HepG2 (cell line): ENCODE data around the gene ACYP2. TPM values are rescaled to one million over a fixed set of nuclear protein-coding genes. Genes with fewer than 3 reads are reported as not detected.

Source experiments
- ATAC-seq: fragments of 200-7000 bp; cut with Tn5 transposase; 3 replicates; pipeline ENCODE4 v1.9.1; 2020; ENCODE audit warnings: mild to moderate bottlenecking, moderate library complexity
- BruUV-seq: library from RNA; stranded (reverse); fragments of 400-500 nt; replicated peaks from 2 replicates; lab custom pipeline; 2021; lab: Mats Ljungman, UMichigan
- CTCF ChIA-PET: fragments of 300-600 bp; formaldehyde crosslinking; extraction: SDS; loops from one replicate; lab custom pipeline; 2021; ENCODE audit warnings: low total read pairs, inconsistent platforms, low intra/inter-chr PET ratio; lab: Yijun Ruan, JAX
- POLR2A ChIA-PET: fragments of 350-600 bp; sonication (Branson Sonifier 250); formaldehyde crosslinking; loops from one replicate; lab custom pipeline; 2020; ENCODE audit warnings: antibody characterized with exemption, inconsistent platforms; lab: Yijun Ruan, JAX
- DNase-seq: peaks from one replicate; pipeline ENCODE4 v3.0.0-alpha.2; 2015; ENCODE audit warnings: low spot score
- FAIRE-seq: peaks from 3 replicates; lab custom pipeline; 2011; peaks lifted over from hg19 to GRCh38; lab: Jason Lieb, UNC
- H2AFZ ChIP-seq: one replicate; pipeline ENCODE4 v1.6.1; 2011; ENCODE audit warnings: low read length, inconsistent platforms
- H3K27ac ChIP-seq: fragments of 300-600 bp; 3 replicates; pipeline ENCODE4 v1.8.0; 2011; ENCODE audit warnings: mixed run types, mild to moderate bottlenecking, mixed read lengths, low read length, inconsistent platforms; ENCODE audit not compliant: insufficient read depth; ENCODE audit errors: extremely low read length
- H3K27me3 ChIP-seq, 2 experiments: fragments of 200-600 bp in 1 of 2; 2 replicates in 1 of 2; 3 replicates in 1 of 2; pipeline versions ENCODE4 v1.6.0 to v1.8.0; 2011; ENCODE audit warnings: low read length in 2 of 2, mild to moderate bottlenecking in 2 of 2, moderate library complexity in 2 of 2, inconsistent platforms in 1 of 2; ENCODE audit not compliant: insufficient read depth in 2 of 2, control insufficient read depth in 1 of 2
- H3K36me3 ChIP-seq, 2 experiments: fragments of 200-600 bp in 1 of 2; replicated peaks in 1 of 2; 2 replicates in 1 of 2; 3 replicates in 1 of 2; pipeline versions ENCODE4 v1.5.1 to v1.8.0; 2011; ENCODE audit warnings: low read length in 2 of 2, inconsistent platforms in 1 of 2; ENCODE audit not compliant: insufficient read depth in 2 of 2, control insufficient read depth in 1 of 2
- H3K4me1 ChIP-seq: 2 replicates; pipeline ENCODE4 v1.5.1; 2012; ENCODE audit warnings: low read length, inconsistent platforms; ENCODE audit not compliant: insufficient read depth
- H3K4me2 ChIP-seq: 2 replicates; pipeline ENCODE4 v1.6.0; 2011; ENCODE audit warnings: low read depth, low read length, inconsistent platforms
- H3K4me3 ChIP-seq, 3 experiments: fragments of 200-600 bp in 1 of 3; sonication (generic), shearing (Covaris generic) in 1 of 3; replicated peaks in 1 of 3; 2 replicates each; pipeline ENCODE4 v1.5.1; 2011 to 2016; ENCODE audit warnings: low read length in 3 of 3, inconsistent platforms in 2 of 3, low read depth in 2 of 3, mild to moderate bottlenecking in 2 of 3, control low read depth in 1 of 3, mixed read lengths in 1 of 3; ENCODE audit not compliant: insufficient read depth in 1 of 3
- H3K79me2 ChIP-seq: one replicate; pipeline ENCODE4 v1.6.1; 2011; ENCODE audit warnings: low read length, inconsistent platforms; ENCODE audit not compliant: insufficient read depth
- H3K9ac ChIP-seq: 2 replicates; pipeline ENCODE4 v1.6.0; 2011; ENCODE audit warnings: mild to moderate bottlenecking, low read depth, low read length, inconsistent platforms; ENCODE audit not compliant: insufficient read depth
- H3K9me3 ChIP-seq: 2 replicates; pipeline ENCODE4 v1.5.1; 2012; ENCODE audit warnings: mild to moderate bottlenecking, low read length
- H4K20me1 ChIP-seq: 2 replicates; pipeline ENCODE4 v1.6.0; 2011; ENCODE audit warnings: inconsistent platforms, mild to moderate bottlenecking, low read length, moderate library complexity; ENCODE audit not compliant: insufficient read depth
- CSRNP2 ChIP-seq: sonication (generic); formaldehyde crosslinking; conservative IDR thresholded peaks from 2 replicates; pipeline ENCODE4 v1.8.0; 2022; ENCODE audit warnings: low read depth, missing genetic modification reagents
- HNF1B ChIP-seq: sonication (generic); formaldehyde crosslinking; IDR thresholded peaks from 2 replicates; pipeline ENCODE4 v1.5.1; 2020; ENCODE audit warnings: mild to moderate bottlenecking, moderate library complexity, missing genetic modification reagents
- HNRNPH1 ChIP-seq: fragments of 200-400 bp; formaldehyde crosslinking; optimal IDR thresholded peaks from 2 replicates; pipeline ENCODE3; 2017; ENCODE audit warnings: mild to moderate bottlenecking, low read depth, low read length
- KDM1A ChIP-seq: IDR thresholded peaks from 2 replicates; pipeline ENCODE4 v1.6.1; 2016; ENCODE audit warnings: missing compliant biosample characterization
- KLF11 ChIP-seq: IDR thresholded peaks from 2 replicates; pipeline ENCODE4 v1.6.1; 2016; ENCODE audit warnings: missing compliant biosample characterization
- MTF2 ChIP-seq: sonication (generic); formaldehyde crosslinking; IDR thresholded peaks from 2 replicates; pipeline ENCODE4 v1.5.0; 2020; ENCODE audit warnings: missing genetic modification reagents, borderline replicate concordance
- PCBP2 ChIP-seq: fragments of 200-400 bp; formaldehyde crosslinking; optimal IDR thresholded peaks from 2 replicates; pipeline ENCODE3; 2018; ENCODE audit warnings: low read length, low read depth; ENCODE audit not compliant: poor library complexity, severe bottlenecking
- PHF21A ChIP-seq: sonication (generic); formaldehyde crosslinking; IDR thresholded peaks from 2 replicates; pipeline ENCODE4 v1.5.0; 2020; ENCODE audit warnings: mild to moderate bottlenecking, missing genetic modification reagents
- SRF ChIP-seq: IDR thresholded peaks from 2 replicates; pipeline ENCODE4 v1.6.1; 2011; ENCODE audit warnings: mild to moderate bottlenecking, low read depth, low read length, moderate library complexity
- ZMYM3 ChIP-seq: sonication (generic); formaldehyde crosslinking; IDR thresholded peaks from 2 replicates; pipeline ENCODE4 v1.5.1; 2020; ENCODE audit warnings: mild to moderate bottlenecking, missing genetic modification reagents
- ZNF253 ChIP-seq: sonication (generic); formaldehyde crosslinking; IDR thresholded peaks from 2 replicates; pipeline ENCODE4 v1.8.0; 2022; ENCODE audit warnings: mild to moderate bottlenecking, missing genetic modification reagents, borderline replicate concordance
- ZNF317 ChIP-seq: sonication (generic); formaldehyde crosslinking; IDR thresholded peaks from 2 replicates; pipeline ENCODE4 v1.5.0; 2020; ENCODE audit warnings: mild to moderate bottlenecking, missing genetic modification reagents
- ZSCAN31 ChIP-seq: sonication (generic); formaldehyde crosslinking; IDR thresholded peaks from 2 replicates; pipeline ENCODE4 v1.5.0; 2020; ENCODE audit warnings: low read depth, mild to moderate bottlenecking, missing genetic modification reagents
- WGBS: methylation state at CpG from one replicate; pipeline ENCODE4 v1.1.6; 2017; ENCODE audit warnings: low lambda C conversion rate; 5-methylcytosine and 5-hydroxymethylcytosine counted together
- in situ Hi-C: cut with HindIII; loops from 2 replicates; pipeline ENCODE4 v1.10.0; 2017; ENCODE audit warnings: low pct_unique_long_range_greater_than_20kb; ENCODE audit not compliant: extremely low pct_ligation_motif_present
- intact Hi-C: fragments of 100-400 bp; cut with micrococcal nuclease; formaldehyde crosslinking; loops from one replicate; pipeline ENCODE4 v1.10.0; 2022; ENCODE audit not compliant: unreplicated experiment
- polyA plus RNA-seq, 8 experiments: library from polyadenylated mRNA; depleted of rRNA in 3 of 8; stranded (reverse) in 7 of 8; unstranded in 1 of 8; fragments of >200 nt; fragmentation: Illumina TruSeq in 4 of 8; extraction: Trizol in 4 of 8; gene quantifications; 2 replicates each; pipeline versions ENCODE4 v1.2.1 to v1.2.3, GENCODE V29; 2011 to 2016; ENCODE audit warnings: low read depth in 4 of 8, missing spikeins in 1 of 8, mixed read lengths in 1 of 8; ENCODE audit not compliant: insufficient read depth in 1 of 8
- total RNA-seq, 5 experiments: library from RNA; depleted of rRNA; stranded (reverse); fragments of >200 nt; fragmentation: Illumina TruSeq; extraction: Trizol; gene quantifications; 2 replicates each; pipeline ENCODE4 v1.2.3, GENCODE V29; 2016; ENCODE audit warnings: low read depth in 1 of 5

ACYP2 gene
- total and polyA plus RNA-seq, 2 of the 13 experiments (the other 11 are each of a cell fraction or from before 2014, with no cell fraction given), result 12.3 to 12.7 TPM

- Histone ChIP-seq H2AFZ (no peak overlapping the region), H3K79me2 (no peaks in the 10 kb centered on the region), H4K20me1 (no peaks in the 10 kb centered on the region), H3K36me3 (no peaks in the 10 kb centered on the region), H3K4me3 (no peak overlapping the region), H3K27ac (no peak overlapping the region), H3K9ac (no peak overlapping the region), H3K9me3 (no peaks in the 10 kb centered on the region), H3K27me3 (no peaks in the 10 kb centered on the region), H3K4me2 (no peak overlapping the region), H3K4me1 (peaks cover 8% of the 10 kb centered on the region)
- TF ChIP-seq ZNF317 (CRISPR knock-in tag) (no peak), SRF (no peak), CSRNP2 (CRISPR knock-in tag) (no peak), ZSCAN31 (no peak), HNF1B (CRISPR knock-in tag) (no peak), ZNF253 (CRISPR knock-in tag) (no peak), PCBP2 (no peak), PHF21A (CRISPR knock-in tag) (no peak), ZMYM3 (CRISPR knock-in tag) (no peak), MTF2 (CRISPR knock-in tag) (no peak), KDM1A (CRISPR knock-in tag) (no peak), KLF11 (no peak), HNRNPH1 (no peak)
- no peak for ATAC-seq
- POLR2A ChIA-PET, result no interaction called here
- in situ Hi-C loops (no loop called here), intact Hi-C loops (no loop called here)
- no peak for FAIRE-seq
- DNase-seq, result no peak
- CTCF ChIA-PET, result no interaction called here
- BruUV-seq, result no TSS peak
- WGBS, result 100% methylated on average over 1 of the region's 1 CpG
These were observed 170.0 kb downstream of the ACYP2 start for GRCh38 chr2:54285451-54285850.
